ENCODE measurements around the gene ANXA5. TPM values are rescaled to one million over a fixed set of nuclear protein-coding genes. Genes with fewer than 3 reads are reported as not detected.

ANXA5 gene
- total and polyA plus RNA-seq, 2 of the 4 experiments (the other 2 are of a cell fraction): 780 to 1,448 TPM

DNA sequence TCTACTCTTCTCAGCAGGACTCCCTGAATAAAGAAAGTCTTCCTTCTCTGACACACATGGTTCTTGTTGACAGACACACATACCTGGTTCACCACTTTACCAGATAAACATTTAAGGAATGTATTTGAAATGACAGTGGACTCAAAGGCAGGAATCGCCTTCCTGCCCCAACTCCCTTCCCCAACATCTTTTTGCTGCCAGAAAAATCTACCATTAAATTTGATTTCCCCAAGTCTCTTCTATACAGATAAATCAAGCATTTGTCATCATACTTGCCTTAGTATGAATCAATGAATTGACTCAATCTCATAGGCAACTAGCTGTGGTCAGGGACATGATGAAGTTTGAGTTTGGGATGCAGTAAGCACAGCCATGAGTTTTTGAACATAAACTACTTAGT, 23.3 kb upstream of the ANXA5 start:
- ATAC-seq (ENCODE audit: low read depth) (no peak), DNase-seq (no peak)
- H4K20me1 ChIP-seq (ENCODE audit: insufficient read depth, low read length): no peaks in the 10 kb centered on the region
- POLR2A ChIA-PET (ENCODE audit: unreplicated experiment): no interaction called here
- H3K9me3 ChIP-seq (ENCODE audit: control insufficient read depth, insufficient read depth, low read length): no peaks in the 10 kb centered on the region
- no peak overlapping the region for H2BK5ac ChIP-seq (ENCODE audit: low read depth, low read length, poor library complexity, severe bottlenecking)
- H3K27ac ChIP-seq (ENCODE audit: insufficient read depth, low read length): no peak overlapping the region
- no peak overlapping the region for H2AK9ac ChIP-seq (replicated peaks; ENCODE audit: low read depth, low read length, poor library complexity)
- no peak overlapping the region for H3K23ac ChIP-seq (ENCODE audit: low read depth, low read length)
- no TSS peak for BruUV-seq (replicated peaks)
- H4K8ac ChIP-seq (ENCODE audit: low read depth in 2 of 2, low read length in 2 of 2): no peak overlapping the region
- no peak overlapping the region for H3K56ac ChIP-seq (ENCODE audit: extremely low read depth, insufficient read depth, low read length)
- H3K18ac ChIP-seq (ENCODE audit: low read depth, low read length): peak overlapping the region; percentile 76; the same call in 1 of the 2 replicates
- peaks cover 11% of the 10 kb centered on the region for H3K4me1 ChIP-seq (ENCODE audit: control insufficient read depth, insufficient read depth, low read length)
- H3K36me3 ChIP-seq (ENCODE audit: control insufficient read depth, insufficient read depth, low read length): no peaks in the 10 kb centered on the region
- in situ Hi-C loops (cut with MboI; ENCODE audit: low sequenced_read_pairs): no loop called here
- no peak overlapping the region for H3K4ac ChIP-seq (ENCODE audit: low read depth, low read length)
- H2AK5ac ChIP-seq (ENCODE audit: low read depth, low read length): peak overlapping the region; percentile 55
- peak overlapping the region; percentile 44; the same call in 1 of the 2 replicates for H2BK20ac ChIP-seq (ENCODE audit: low read depth, low read length)
- no peaks in the 10 kb centered on the region for H3K27me3 ChIP-seq (ENCODE audit: control insufficient read depth, insufficient read depth, low read length)
- no CpG with 5 or more reads among the region's 1 CpG for WGBS, 2 experiments (ENCODE audit: extremely low coverage in 2 of 2, insufficient read length in 1 of 2)
- no peak overlapping the region for H2BK120ac ChIP-seq (ENCODE audit: low read depth, low read length)
- H3K4me3 ChIP-seq (ENCODE audit: insufficient read depth, low read depth, low read length): no peak overlapping the region
- 0 out of 3 replicates have a peak overlapping the region, but pooled peaks have one; percentile 25 for H2BK15ac ChIP-seq (ENCODE audit: low read depth, low read length)
- H3K4me2 ChIP-seq (ENCODE audit: low read depth, low read length): no peak overlapping the region; the same call in 1 of the 2 replicates
- TF ChIP-seq, protein P1, sequence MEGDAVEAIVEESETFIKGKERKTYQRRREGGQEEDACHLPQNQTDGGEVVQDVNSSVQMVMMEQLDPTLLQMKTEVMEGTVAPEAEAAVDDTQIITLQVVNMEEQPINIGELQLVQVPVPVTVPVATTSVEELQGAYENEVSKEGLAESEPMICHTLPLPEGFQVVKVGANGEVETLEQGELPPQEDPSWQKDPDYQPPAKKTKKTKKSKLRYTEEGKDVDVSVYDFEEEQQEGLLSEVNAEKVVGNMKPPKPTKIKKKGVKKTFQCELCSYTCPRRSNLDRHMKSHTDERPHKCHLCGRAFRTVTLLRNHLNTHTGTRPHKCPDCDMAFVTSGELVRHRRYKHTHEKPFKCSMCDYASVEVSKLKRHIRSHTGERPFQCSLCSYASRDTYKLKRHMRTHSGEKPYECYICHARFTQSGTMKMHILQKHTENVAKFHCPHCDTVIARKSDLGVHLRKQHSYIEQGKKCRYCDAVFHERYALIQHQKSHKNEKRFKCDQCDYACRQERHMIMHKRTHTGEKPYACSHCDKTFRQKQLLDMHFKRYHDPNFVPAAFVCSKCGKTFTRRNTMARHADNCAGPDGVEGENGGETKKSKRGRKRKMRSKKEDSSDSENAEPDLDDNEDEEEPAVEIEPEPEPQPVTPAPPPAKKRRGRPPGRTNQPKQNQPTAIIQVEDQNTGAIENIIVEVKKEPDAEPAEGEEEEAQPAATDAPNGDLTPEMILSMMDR (conservative IDR thresholded peaks at IDR 0.05; ENCODE audit: low read depth, low read length): no peak
- TF ChIP-seq, protein P2, sequence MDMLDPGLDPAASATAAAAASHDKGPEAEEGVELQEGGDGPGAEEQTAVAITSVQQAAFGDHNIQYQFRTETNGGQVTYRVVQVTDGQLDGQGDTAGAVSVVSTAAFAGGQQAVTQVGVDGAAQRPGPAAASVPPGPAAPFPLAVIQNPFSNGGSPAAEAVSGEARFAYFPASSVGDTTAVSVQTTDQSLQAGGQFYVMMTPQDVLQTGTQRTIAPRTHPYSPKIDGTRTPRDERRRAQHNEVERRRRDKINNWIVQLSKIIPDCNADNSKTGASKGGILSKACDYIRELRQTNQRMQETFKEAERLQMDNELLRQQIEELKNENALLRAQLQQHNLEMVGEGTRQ (IDR thresholded peaks at IDR 0.05; ENCODE audit: low read depth, low read length): no peak
- TF ChIP-seq RCOR1 (IDR thresholded peaks at IDR 0.05; ENCODE audit: insufficient replicate concordance, low read length) (no peak), BHLHE40 (IDR thresholded peaks at IDR 0.05; ENCODE audit: low read depth, low read length) (no peak), MAFK (IDR thresholded peaks at IDR 0.05; ENCODE audit: low read depth, low read length) (no peak), POLR2A (IDR thresholded peaks at IDR 0.05; ENCODE audit: low read depth, low read length) (no peak)
- no peak overlapping the region for H3K9ac ChIP-seq (ENCODE audit: low read depth, low read length)
- no peaks in the 10 kb centered on the region for H3K79me1 ChIP-seq (ENCODE audit: low read depth in 1 of 2, low read length in 2 of 2)
- intact Hi-C loops (cut with micrococcal nuclease): no loop called here
- dilution Hi-C loops (cut with HindIII; ENCODE audit: low sequenced_read_pairs, unreplicated experiment): no loop called here
- H3K14ac ChIP-seq (replicated peaks; ENCODE audit: low read depth, low read length): peak overlapping the region; percentile 68; the same call in 1 of the 2 replicates
- H4K91ac ChIP-seq (ENCODE audit: insufficient read depth, low read depth, low read length): no peak overlapping the region
- CTCF ChIA-PET: no interaction called here
- H4K5ac ChIP-seq (ENCODE audit: low read depth, low read length): 0 out of 2 replicates have a peak overlapping the region, but pooled peaks have one; percentile 61
- no peaks in the 10 kb centered on the region for H3K9me1 ChIP-seq (ENCODE audit: insufficient read depth, low read length)
- H2AFZ ChIP-seq (replicated peaks; ENCODE audit: low read length, poor library complexity): no peak overlapping the region
